Measurements from ENCODE around the gene RGS7. TPM values are rescaled to one million over a fixed set of nuclear protein-coding genes. Genes with fewer than 3 reads are reported as not detected.
"Not testable (repeated sequence)": the region's sequence is repeated elsewhere in the genome, so short reads cannot be mapped to it uniquely, and the experiment has no call there.

The RGS7 gene
- total RNA-seq, 1 experiment from 2014 or later: 0.10 TPM

- H3K4me3 ChIP-seq (ENCODE audit: low read depth in 2 of 2, low read length in 2 of 2): no peak overlapping the region
- H3K36me3 ChIP-seq (ENCODE audit: control insufficient read depth, insufficient read depth, low read length): no peaks in the 10 kb centered on the region
- no peak for DNase-seq (ENCODE audit: low read depth, low spot score)
- TF ChIP-seq, protein P1, sequence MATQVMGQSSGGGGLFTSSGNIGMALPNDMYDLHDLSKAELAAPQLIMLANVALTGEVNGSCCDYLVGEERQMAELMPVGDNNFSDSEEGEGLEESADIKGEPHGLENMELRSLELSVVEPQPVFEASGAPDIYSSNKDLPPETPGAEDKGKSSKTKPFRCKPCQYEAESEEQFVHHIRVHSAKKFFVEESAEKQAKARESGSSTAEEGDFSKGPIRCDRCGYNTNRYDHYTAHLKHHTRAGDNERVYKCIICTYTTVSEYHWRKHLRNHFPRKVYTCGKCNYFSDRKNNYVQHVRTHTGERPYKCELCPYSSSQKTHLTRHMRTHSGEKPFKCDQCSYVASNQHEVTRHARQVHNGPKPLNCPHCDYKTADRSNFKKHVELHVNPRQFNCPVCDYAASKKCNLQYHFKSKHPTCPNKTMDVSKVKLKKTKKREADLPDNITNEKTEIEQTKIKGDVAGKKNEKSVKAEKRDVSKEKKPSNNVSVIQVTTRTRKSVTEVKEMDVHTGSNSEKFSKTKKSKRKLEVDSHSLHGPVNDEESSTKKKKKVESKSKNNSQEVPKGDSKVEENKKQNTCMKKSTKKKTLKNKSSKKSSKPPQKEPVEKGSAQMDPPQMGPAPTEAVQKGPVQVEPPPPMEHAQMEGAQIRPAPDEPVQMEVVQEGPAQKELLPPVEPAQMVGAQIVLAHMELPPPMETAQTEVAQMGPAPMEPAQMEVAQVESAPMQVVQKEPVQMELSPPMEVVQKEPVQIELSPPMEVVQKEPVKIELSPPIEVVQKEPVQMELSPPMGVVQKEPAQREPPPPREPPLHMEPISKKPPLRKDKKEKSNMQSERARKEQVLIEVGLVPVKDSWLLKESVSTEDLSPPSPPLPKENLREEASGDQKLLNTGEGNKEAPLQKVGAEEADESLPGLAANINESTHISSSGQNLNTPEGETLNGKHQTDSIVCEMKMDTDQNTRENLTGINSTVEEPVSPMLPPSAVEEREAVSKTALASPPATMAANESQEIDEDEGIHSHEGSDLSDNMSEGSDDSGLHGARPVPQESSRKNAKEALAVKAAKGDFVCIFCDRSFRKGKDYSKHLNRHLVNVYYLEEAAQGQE (IDR thresholded peaks at IDR 0.05; ENCODE audit: insufficient read depth in 1 of 2, low read depth in 2 of 2, low read length in 1 of 2): no peak
- TF ChIP-seq SIN3A (IDR thresholded peaks at IDR 0.05; ENCODE audit: borderline replicate concordance, insufficient read depth, low read depth, low read length): no peak
- POLR2A ChIA-PET: no interaction called here
- no peak overlapping the region for H3K27ac ChIP-seq (ENCODE audit: low read length)
- H3K27me3 ChIP-seq (ENCODE audit: control insufficient read depth, insufficient read depth, low read length): no peaks in the 10 kb centered on the region
- BruUV-seq (replicated peaks): no TSS peak
- H3K4me1 ChIP-seq (ENCODE audit: control insufficient read depth, insufficient read depth, low read length): no peaks in the 10 kb centered on the region
- CTCF ChIA-PET: no interaction called here
- no peaks in the 10 kb centered on the region for H3K9me3 ChIP-seq (ENCODE audit: control insufficient read depth, insufficient read depth, low read depth, low read length)
- ATAC-seq: no peak
- intact Hi-C loops (cut with micrococcal nuclease; ENCODE audit: unreplicated experiment): no loop called here
- in situ Hi-C loops (cut with HindIII; ENCODE audit: low pct_unique_long_range_greater_than_20kb, low sequenced_read_pairs): no loop called here
Observed at GRCh38 chr1:240976685-240977084, 380.3 kb downstream of the RGS7 start.

- intact Hi-C loops (cut with micrococcal nuclease; ENCODE audit: unreplicated experiment) (no loop called here), in situ Hi-C loops (cut with HindIII; ENCODE audit: low pct_unique_long_range_greater_than_20kb, low sequenced_read_pairs) (no loop called here)
- Histone ChIP-seq H3K27me3 (ENCODE audit: control insufficient read depth, insufficient read depth, low read length) (no peaks in the 10 kb centered on the region), H3K4me1 (ENCODE audit: control insufficient read depth, insufficient read depth, low read length) (no peaks in the 10 kb centered on the region), H3K27ac (ENCODE audit: low read length) (no peak overlapping the region), H3K4me3 (ENCODE audit: low read depth in 2 of 2, low read length in 2 of 2) (no peak overlapping the region), H3K9me3 (ENCODE audit: control insufficient read depth, insufficient read depth, low read depth, low read length) (no peaks in the 10 kb centered on the region), H3K36me3 (ENCODE audit: control insufficient read depth, insufficient read depth, low read length) (no peaks in the 10 kb centered on the region)
- ChIA-PET CTCF (no interaction called here), POLR2A (no interaction called here)
- DNase-seq (ENCODE audit: low read depth, low spot score): no peak
- no peak for ATAC-seq
- BruUV-seq (replicated peaks): no TSS peak
- TF ChIP-seq, protein P1 (IDR thresholded peaks at IDR 0.05; ENCODE audit: insufficient read depth in 1 of 2, low read depth in 2 of 2, low read length in 1 of 2): no peak
- TF ChIP-seq TCF7L2 (IDR thresholded peaks at IDR 0.05; ENCODE audit: low read depth, low read length) (no peak), SIN3A (IDR thresholded peaks at IDR 0.05; ENCODE audit: borderline replicate concordance, insufficient read depth, low read depth, low read length) (no peak), POLR2AphosphoS5 (IDR thresholded peaks at IDR 0.05; ENCODE audit: low read depth, low read length) (no peak)
- TF ChIP-seq, protein P2, sequence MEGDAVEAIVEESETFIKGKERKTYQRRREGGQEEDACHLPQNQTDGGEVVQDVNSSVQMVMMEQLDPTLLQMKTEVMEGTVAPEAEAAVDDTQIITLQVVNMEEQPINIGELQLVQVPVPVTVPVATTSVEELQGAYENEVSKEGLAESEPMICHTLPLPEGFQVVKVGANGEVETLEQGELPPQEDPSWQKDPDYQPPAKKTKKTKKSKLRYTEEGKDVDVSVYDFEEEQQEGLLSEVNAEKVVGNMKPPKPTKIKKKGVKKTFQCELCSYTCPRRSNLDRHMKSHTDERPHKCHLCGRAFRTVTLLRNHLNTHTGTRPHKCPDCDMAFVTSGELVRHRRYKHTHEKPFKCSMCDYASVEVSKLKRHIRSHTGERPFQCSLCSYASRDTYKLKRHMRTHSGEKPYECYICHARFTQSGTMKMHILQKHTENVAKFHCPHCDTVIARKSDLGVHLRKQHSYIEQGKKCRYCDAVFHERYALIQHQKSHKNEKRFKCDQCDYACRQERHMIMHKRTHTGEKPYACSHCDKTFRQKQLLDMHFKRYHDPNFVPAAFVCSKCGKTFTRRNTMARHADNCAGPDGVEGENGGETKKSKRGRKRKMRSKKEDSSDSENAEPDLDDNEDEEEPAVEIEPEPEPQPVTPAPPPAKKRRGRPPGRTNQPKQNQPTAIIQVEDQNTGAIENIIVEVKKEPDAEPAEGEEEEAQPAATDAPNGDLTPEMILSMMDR (IDR thresholded peaks at IDR 0.05): no peak
Observed at GRCh38 chr1:240973875-240974274, 383.1 kb downstream of the RGS7 start.

DNA sequence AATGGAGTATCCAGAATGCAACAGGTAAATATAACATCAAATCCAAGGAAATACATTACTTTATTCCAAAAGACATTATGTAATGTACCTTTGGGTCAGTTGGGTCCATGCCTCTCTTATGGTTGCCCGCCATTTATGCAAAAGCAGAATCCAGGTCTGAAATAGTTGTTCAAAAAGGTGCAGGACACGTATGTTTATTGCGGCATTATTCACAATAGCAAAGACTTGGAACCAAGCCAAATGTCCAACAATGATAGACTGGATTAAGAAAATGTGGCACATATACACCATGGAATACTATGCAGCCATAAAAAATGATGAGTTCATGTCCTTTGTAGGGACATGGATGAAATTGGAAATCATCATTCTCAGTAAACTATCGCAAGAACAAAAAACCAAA lies 384.9 kb downstream of the RGS7 start:
- H3K9me3 ChIP-seq (ENCODE audit: control insufficient read depth, insufficient read depth, low read depth, low read length); CTCF ChIA-PET; DNase-seq (ENCODE audit: low read depth, low spot score); POLR2A ChIA-PET; H3K4me1 ChIP-seq (ENCODE audit: control insufficient read depth, insufficient read depth, low read length); H3K36me3 ChIP-seq (ENCODE audit: control insufficient read depth, insufficient read depth, low read length); intact Hi-C loops (cut with micrococcal nuclease; ENCODE audit: unreplicated experiment); H3K27ac ChIP-seq (ENCODE audit: low read length); H3K27me3 ChIP-seq (ENCODE audit: control insufficient read depth, insufficient read depth, low read length); ATAC-seq; H3K4me3 ChIP-seq (ENCODE audit: low read depth in 2 of 2, low read length in 2 of 2); in situ Hi-C loops (cut with HindIII; ENCODE audit: low pct_unique_long_range_greater_than_20kb, low sequenced_read_pairs); BruUV-seq (replicated peaks): not testable (repeated sequence)
